Measurements from ENCODE around the gene TXNDC12. TPM values are rescaled to one million over a fixed set of nuclear protein-coding genes. Genes with fewer than 3 reads are reported as not detected.

The TXNDC12 gene
- polyA plus RNA-seq, 2 of the 4 experiments (the other 2 are of a cell fraction) = 59.7 to 65.2 TPM

- CTCF ChIA-PET = interaction anchor here (0.7 to 1.3 kb wide), 2 partner anchors 15 to 141 kb away, joined by 3 to 4 read pairs; no protein-coding TSS in a partner anchor
- Histone ChIP-seq H3K27ac (0 out of 6 replicates have a peak overlapping the region, but pooled peaks of 1 of the 2 experiments have one; percentile 19), H3K4me3 (no peak overlapping the region), H3K9me3 (no peaks in the 10 kb centered on the region), H3K4me2 (peak overlapping the region; percentile 49), H3K4me1 (peaks cover 18% of the 10 kb centered on the region)
- no peak for ATAC-seq
- POLR2A ChIA-PET = no interaction called here
- 86% methylated on average over 1 of the region's 1 CpG for WGBS (ENCODE audit: missing lambda C conversion rate)
- FAIRE-seq = no peak
- no peak for DNase-seq (ENCODE audit: low read depth in 1 of 2, low spot score in 1 of 2)
- no peak for TF ChIP-seq EHMT2 (IDR thresholded peaks at IDR 0.05; ENCODE audit: low read depth)
- TF ChIP-seq HOXB5 (CRISPR knock-in tag; IDR thresholded peaks at IDR 0.05) = no peak
- TF ChIP-seq MAX (IDR thresholded peaks at IDR 0.05) = no peak
- no peak for TF ChIP-seq HMGXB4 (CRISPR knock-in tag; IDR thresholded peaks at IDR 0.05; ENCODE audit: borderline replicate concordance)
- no peak for TF ChIP-seq ZSCAN20 (CRISPR knock-in tag; IDR thresholded peaks at IDR 0.05)
- no peak for TF ChIP-seq CTCF (IDR thresholded peaks at IDR 0.05)
- no peak for TF ChIP-seq KDM5A (IDR thresholded peaks at IDR 0.05)
- TF ChIP-seq HEYL (CRISPR knock-in tag; IDR thresholded peaks at IDR 0.05) = no peak
- no peak for TF ChIP-seq EHF (CRISPR knock-in tag; IDR thresholded peaks at IDR 0.05)
- no peak for TF ChIP-seq PHF8 (IDR thresholded peaks at IDR 0.05; ENCODE audit: borderline replicate concordance, low read depth)
- TF ChIP-seq POLR2AphosphoS2 (conservative IDR thresholded peaks at IDR 0.05; ENCODE audit: low read length) = no peak
- no peak for TF ChIP-seq NR3C1 (IDR thresholded peaks at IDR 0.05)
- TF ChIP-seq SMC3 (IDR thresholded peaks at IDR 0.05) = no peak
- no peak for TF ChIP-seq USF2 (IDR thresholded peaks at IDR 0.05)
- TF ChIP-seq TP53 (CRISPR knock-in tag; IDR thresholded peaks at IDR 0.05) = no peak
- no peak for TF ChIP-seq ZNF302 (CRISPR knock-in tag; IDR thresholded peaks at IDR 0.05)
- TF ChIP-seq FOSB (CRISPR knock-in tag; IDR thresholded peaks at IDR 0.05) = no peak
- no peak for TF ChIP-seq CHD2 (IDR thresholded peaks at IDR 0.05; ENCODE audit: low read length, partially characterized antibody)
Measured at GRCh38 chr1:52037909-52038308, 17.1 kb downstream of the TXNDC12 start.

GRCh38 chr1:52037402-52037814 is 17.6 kb downstream of the TXNDC12 start:
- peaks cover 18% of the 10 kb centered on the region for H3K4me1 ChIP-seq
- WGBS (ENCODE audit: missing lambda C conversion rate) = 72% methylated on average over 4 of the region's 5 CpGs
- H3K27ac ChIP-seq = no peak overlapping the region
- POLR2A ChIA-PET = no interaction called here
- FAIRE-seq = no peak
- H3K4me3 ChIP-seq = no peak overlapping the region
- DNase-seq (ENCODE audit: low read depth in 1 of 2, low spot score in 1 of 2) = peak in 1 of 2 experiments; percentile 48
- TF ChIP-seq MAFK (IDR thresholded peaks at IDR 0.05; ENCODE audit: partially characterized antibody) = no peak
- peak; percentile 51 to 77; a peak in 2 of 4 replicates for TF ChIP-seq CEBPB (IDR thresholded peaks at IDR 0.05)
- TF ChIP-seq CTCF (IDR thresholded peaks at IDR 0.05) = no peak
- CTCF ChIA-PET = interaction anchor here (0.7 to 1.3 kb wide), 2 partner anchors 15 to 141 kb away, joined by 3 to 4 read pairs; no protein-coding TSS in a partner anchor
- H3K4me2 ChIP-seq = peak overlapping the region; percentile 49; the same call in 2 of the 3 replicates
- ATAC-seq = no peak
- H3K9me3 ChIP-seq = no peaks in the 10 kb centered on the region
